DOHH2 (cell line): Measurements from ENCODE around the gene KCNJ13.

ENCODE experiments used
- CTCF ChIP-seq: fragments of 200-600 bp; sonication (generic); IDR thresholded peaks from one replicate; pipeline ENCODE4 v1.5.1; 2014; ENCODE audit warnings: antibody characterized with exemption, mild to moderate bottlenecking, low read depth, low read length; ENCODE audit not compliant: poor library complexity, severe bottlenecking
- EZH2phosphoT487 ChIP-seq: fragments of 200-600 bp; sonication (generic); IDR thresholded peaks from 2 replicates; pipeline ENCODE4 v1.6.1; 2017; ENCODE audit warnings: borderline replicate concordance, mild to moderate bottlenecking, antibody characterized with exemption, low read length, moderate library complexity, mixed read lengths

- no peak for TF ChIP-seq CTCF
- TF ChIP-seq EZH2phosphoT487: no peak
These were observed 5.4 kb upstream of the KCNJ13 start for GRCh38 chr2:232781765-232782164.
